Loucy (cell line): ENCODE data around the gene SYT6.

Source experiments
- H2AFZ ChIP-seq: fragments of 200-600 bp; sonication (generic); 2 replicates; pipeline ENCODE4 v1.6.0; 2016; ENCODE audit warnings: antibody characterized with exemption, mild to moderate bottlenecking, low read length, moderate library complexity
- H3F3A ChIP-seq: fragments of 200-600 bp; 2 replicates; pipeline ENCODE4 v1.6.0; 2016; ENCODE audit warnings: antibody characterized with exemption, low read depth, mild to moderate bottlenecking
- H3K27me3 ChIP-seq: fragments of 200-600 bp; sonication (generic); 2 replicates; pipeline ENCODE4 v1.6.1; 2014; ENCODE audit warnings: low read length, mild to moderate bottlenecking; ENCODE audit not compliant: insufficient read depth, poor library complexity, severe bottlenecking
- H3K36me3 ChIP-seq: fragments of 200-600 bp; sonication (generic); 2 replicates; pipeline ENCODE4 v1.6.1; 2016; ENCODE audit warnings: low read length; ENCODE audit not compliant: insufficient read depth
- H3K4me1 ChIP-seq: fragments of 200-600 bp; sonication (generic); 2 replicates; pipeline ENCODE4 v1.5.1; 2014; ENCODE audit warnings: low read length, mild to moderate bottlenecking; ENCODE audit not compliant: insufficient read depth, poor library complexity, severe bottlenecking
- H3K4me2 ChIP-seq: fragments of 200-600 bp; sonication (generic); 2 replicates; pipeline ENCODE4 v1.6.0; 2014; ENCODE audit warnings: antibody characterized with exemption, low read length, low read depth, mild to moderate bottlenecking; ENCODE audit not compliant: poor library complexity, severe bottlenecking
- H3K4me3 ChIP-seq: fragments of 200-600 bp; sonication (generic); 2 replicates; pipeline ENCODE4 v1.5.1; 2014; ENCODE audit warnings: low read length, mild to moderate bottlenecking, mixed read lengths; ENCODE audit not compliant: poor library complexity, severe bottlenecking
- H3K79me2 ChIP-seq: fragments of 200-600 bp; sonication (generic); 2 replicates; pipeline ENCODE4 v1.6.1; 2014; ENCODE audit warnings: low read length; ENCODE audit not compliant: insufficient read depth
- H3K9ac ChIP-seq: fragments of 200-600 bp; sonication (generic); 2 replicates; pipeline ENCODE4 v1.6.0; 2014; ENCODE audit warnings: mild to moderate bottlenecking, low read depth, low read length, moderate library complexity; ENCODE audit not compliant: poor library complexity, severe bottlenecking
- H3K9me2 ChIP-seq: fragments of 200-600 bp; sonication (generic); replicated peaks from 2 replicates; pipeline ENCODE4 v1.6.1; 2016; ENCODE audit warnings: low read depth, low read length, mixed read lengths
- H3K9me3 ChIP-seq: fragments of 200-600 bp; sonication (generic); 2 replicates; pipeline ENCODE4 v1.6.1; 2014; ENCODE audit warnings: mild to moderate bottlenecking, antibody characterized with exemption, low read length, low read depth; ENCODE audit not compliant: insufficient read depth
- H4K20me1 ChIP-seq: fragments of 200-600 bp; sonication (generic); 2 replicates; pipeline ENCODE4 v1.6.0; 2014; ENCODE audit warnings: antibody characterized with exemption, low read length, mild to moderate bottlenecking; ENCODE audit not compliant: insufficient read depth, poor library complexity, severe bottlenecking
- EZH2phosphoT487 ChIP-seq: fragments of 200-600 bp; IDR thresholded peaks from 2 replicates; pipeline ENCODE4 v1.6.1; 2018; ENCODE audit warnings: antibody characterized with exemption, mild to moderate bottlenecking, moderate library complexity, borderline replicate concordance
- TF ChIP-seq, protein P1 (sequence below): fragments of 200-600 bp; sonication (generic); conservative IDR thresholded peaks from 2 replicates; pipeline ENCODE4 v1.5.1; 2014; ENCODE audit warnings: mild to moderate bottlenecking, antibody characterized with exemption, low read length

Gene SYT6

DNA sequence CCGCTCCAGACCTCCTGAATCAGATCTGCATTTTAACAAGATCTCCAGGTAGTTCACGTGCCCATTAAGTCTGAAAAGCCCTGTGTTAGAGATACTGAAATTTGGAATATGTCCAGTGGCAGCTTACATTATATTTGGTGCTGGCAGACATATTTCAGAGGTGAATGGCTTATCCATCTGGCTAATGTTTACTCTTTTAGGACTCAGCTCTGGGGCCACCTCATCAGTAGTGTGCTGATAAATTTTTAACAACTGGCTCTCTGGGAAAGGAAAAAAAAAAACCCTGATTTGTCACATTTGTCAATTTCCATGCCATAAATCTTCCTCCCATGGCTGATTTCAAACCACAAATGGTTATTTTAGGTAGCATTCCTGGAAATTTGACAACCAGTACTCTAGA, 25.3 kb upstream of the SYT6 start:
- TF ChIP-seq EZH2phosphoT487 = no peak
- TF ChIP-seq, protein P1, sequence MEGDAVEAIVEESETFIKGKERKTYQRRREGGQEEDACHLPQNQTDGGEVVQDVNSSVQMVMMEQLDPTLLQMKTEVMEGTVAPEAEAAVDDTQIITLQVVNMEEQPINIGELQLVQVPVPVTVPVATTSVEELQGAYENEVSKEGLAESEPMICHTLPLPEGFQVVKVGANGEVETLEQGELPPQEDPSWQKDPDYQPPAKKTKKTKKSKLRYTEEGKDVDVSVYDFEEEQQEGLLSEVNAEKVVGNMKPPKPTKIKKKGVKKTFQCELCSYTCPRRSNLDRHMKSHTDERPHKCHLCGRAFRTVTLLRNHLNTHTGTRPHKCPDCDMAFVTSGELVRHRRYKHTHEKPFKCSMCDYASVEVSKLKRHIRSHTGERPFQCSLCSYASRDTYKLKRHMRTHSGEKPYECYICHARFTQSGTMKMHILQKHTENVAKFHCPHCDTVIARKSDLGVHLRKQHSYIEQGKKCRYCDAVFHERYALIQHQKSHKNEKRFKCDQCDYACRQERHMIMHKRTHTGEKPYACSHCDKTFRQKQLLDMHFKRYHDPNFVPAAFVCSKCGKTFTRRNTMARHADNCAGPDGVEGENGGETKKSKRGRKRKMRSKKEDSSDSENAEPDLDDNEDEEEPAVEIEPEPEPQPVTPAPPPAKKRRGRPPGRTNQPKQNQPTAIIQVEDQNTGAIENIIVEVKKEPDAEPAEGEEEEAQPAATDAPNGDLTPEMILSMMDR = no peak
- no peaks in the 10 kb centered on the region for H3K27me3 ChIP-seq

DNA sequence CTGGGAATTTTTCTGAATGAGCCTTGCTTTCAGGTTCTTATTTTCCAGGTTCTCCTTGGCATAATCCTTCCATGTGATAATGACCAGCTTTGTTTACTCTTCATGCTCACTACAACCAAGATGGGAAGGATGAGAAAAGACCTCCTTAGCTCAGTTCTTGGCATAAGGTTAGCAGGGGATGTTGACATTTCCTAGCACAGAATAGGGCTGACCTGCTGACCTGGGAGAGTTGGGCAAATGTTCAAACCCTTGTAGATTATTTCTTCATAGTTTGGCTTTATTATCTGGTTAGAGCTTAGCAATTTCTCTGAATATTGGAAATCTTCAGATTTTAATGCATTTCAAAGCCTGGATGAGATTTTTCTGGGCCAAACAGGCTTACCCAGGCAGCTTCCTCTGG, 23.6 kb upstream of the SYT6 start:
- no peaks in the 10 kb centered on the region for H3K9me3 ChIP-seq
- H2AFZ ChIP-seq = no peak overlapping the region
- no peak overlapping the region for H3K4me3 ChIP-seq
- H3K79me2 ChIP-seq = no peaks in the 10 kb centered on the region
- H3K4me2 ChIP-seq = no peak overlapping the region
- no peaks in the 10 kb centered on the region for H3K27me3 ChIP-seq
- H3K36me3 ChIP-seq = no peaks in the 10 kb centered on the region
- no peaks in the 10 kb centered on the region for H3K4me1 ChIP-seq
- H4K20me1 ChIP-seq = no peaks in the 10 kb centered on the region
- TF ChIP-seq EZH2phosphoT487 = no peak
- no peak overlapping the region for H3K9ac ChIP-seq
- H3F3A ChIP-seq = no peaks in the 10 kb centered on the region
- no peaks in the 10 kb centered on the region for H3K9me2 ChIP-seq

More for the DNA sequence above, 25.3 kb upstream of the SYT6 start:
- Histone ChIP-seq H3K36me3 (no peaks in the 10 kb centered on the region), H3K4me2 (no peak overlapping the region), H3K9me3 (no peaks in the 10 kb centered on the region), H3K9me2 (no peaks in the 10 kb centered on the region), H3K9ac (no peak overlapping the region), H3F3A (no peaks in the 10 kb centered on the region), H2AFZ (no peak overlapping the region), H3K4me3 (no peak overlapping the region), H3K79me2 (no peaks in the 10 kb centered on the region), H4K20me1 (no peaks in the 10 kb centered on the region), H3K4me1 (no peaks in the 10 kb centered on the region)

DNA sequence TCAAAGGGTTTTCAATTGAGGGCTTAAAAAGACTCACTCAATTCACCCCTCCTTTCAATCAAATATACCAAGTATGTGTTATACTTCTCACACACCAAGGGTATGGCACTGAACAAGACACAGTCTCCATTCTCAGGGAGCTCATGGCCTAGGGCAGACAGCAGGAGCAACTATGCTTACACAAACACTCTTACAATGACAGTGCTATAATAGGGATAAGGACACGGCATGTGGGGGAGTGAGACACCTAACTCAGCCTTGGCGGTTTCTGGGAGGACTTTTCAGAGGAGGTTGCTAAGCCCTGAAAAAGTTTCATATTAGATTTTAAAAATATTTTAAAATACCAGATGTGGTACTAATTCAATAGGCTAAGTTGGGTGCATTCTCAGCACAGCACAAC, 22.7 kb upstream of the SYT6 start:
- no peaks in the 10 kb centered on the region for H3K36me3 ChIP-seq
- H3K4me1 ChIP-seq = no peaks in the 10 kb centered on the region
- H3K4me2 ChIP-seq = no peak overlapping the region
- H3K9me3 ChIP-seq = no peaks in the 10 kb centered on the region
- H3K27me3 ChIP-seq = no peaks in the 10 kb centered on the region
- H4K20me1 ChIP-seq = no peaks in the 10 kb centered on the region
- H3F3A ChIP-seq = no peaks in the 10 kb centered on the region
- H3K4me3 ChIP-seq = no peak overlapping the region
- no peaks in the 10 kb centered on the region for H3K9me2 ChIP-seq
- no peak overlapping the region for H3K9ac ChIP-seq
- H3K79me2 ChIP-seq = no peaks in the 10 kb centered on the region
- TF ChIP-seq EZH2phosphoT487 = no peak
- TF ChIP-seq, protein P1 = no peak
- H2AFZ ChIP-seq = no peak overlapping the region

GRCh38 chr1:114173680-114174079, 20.0 kb upstream of the SYT6 start:
- Histone ChIP-seq H3K79me2 (no peaks in the 10 kb centered on the region), H3K9me2 (no peaks in the 10 kb centered on the region), H3K9me3 (no peaks in the 10 kb centered on the region), H3K4me2 (no peak overlapping the region), H3K36me3 (no peaks in the 10 kb centered on the region), H3K27me3 (no peaks in the 10 kb centered on the region), H4K20me1 (no peaks in the 10 kb centered on the region), H3K4me3 (no peak overlapping the region), H3K4me1 (no peaks in the 10 kb centered on the region), H3K9ac (no peak overlapping the region), H2AFZ (no peak overlapping the region), H3F3A (no peaks in the 10 kb centered on the region)
- TF ChIP-seq EZH2phosphoT487 = no peak
- TF ChIP-seq, protein P1 = no peak
